Immature natural killer cell (primary cell): ENCODE measurements around the gene SIX5. TPM values are rescaled to one million over a fixed set of nuclear protein-coding genes. Genes with fewer than 3 reads are reported as not detected.

Experiments used
- DNase-seq, 3 donors: peaks; one replicate each; pipeline ENCODE4 v3.0.0; 2022; ENCODE audit warnings: mixed read lengths in 1 of 3
- H3K27ac Mint-ChIP-seq, 6 donors: one replicate each; pipeline ENCODE4 v1.8.0; 2020; ENCODE audit warnings: mixed read lengths in 6 of 6, mild to moderate bottlenecking in 5 of 6, inconsistent platforms in 4 of 6, moderate library complexity in 3 of 6
- H3K27me3 Mint-ChIP-seq, 3 donors: one replicate each; pipeline ENCODE4 v1.8.0; 2020 to 2021; ENCODE audit warnings: low read depth in 3 of 3, mild to moderate bottlenecking in 3 of 3, mixed read lengths in 3 of 3, moderate library complexity in 3 of 3, inconsistent platforms in 1 of 3
- H3K36me3 Mint-ChIP-seq, 3 donors: one replicate each; pipeline ENCODE4 v1.8.0; 2020; ENCODE audit warnings: mixed read lengths in 3 of 3, inconsistent platforms in 2 of 3, mild to moderate bottlenecking in 2 of 3
- H3K4me1 Mint-ChIP-seq, 2 donors: one replicate each; pipeline ENCODE4 v1.8.0; 2020; ENCODE audit warnings: inconsistent platforms in 2 of 2, mild to moderate bottlenecking in 2 of 2, mixed read lengths in 2 of 2, moderate library complexity in 1 of 2
- H3K4me3 Mint-ChIP-seq, 5 donors: one replicate each; pipeline ENCODE4 v1.8.0; 2020; ENCODE audit warnings: mild to moderate bottlenecking in 5 of 5, mixed read lengths in 5 of 5, inconsistent platforms in 3 of 5, moderate library complexity in 3 of 5
- H3K9me3 Mint-ChIP-seq, 6 donors: one replicate each; pipeline ENCODE4 v1.8.0; 2020; ENCODE audit warnings: mild to moderate bottlenecking in 6 of 6, mixed read lengths in 6 of 6, inconsistent platforms in 4 of 6, moderate library complexity in 3 of 6
- polyA plus RNA-seq, 3 donors: library from polyadenylated mRNA; unstranded; fragments of 300-500 nt; fragmentation: Illumina TruSeq; gene quantifications; one replicate each; pipeline ENCODE4 v1.2.3, GENCODE V29; 2021

The SIX5 gene
- polyA plus RNA-seq, 3 donors from 2014 or later, result 0.10 to 0.35 TPM; not detected in 1

DNA sequence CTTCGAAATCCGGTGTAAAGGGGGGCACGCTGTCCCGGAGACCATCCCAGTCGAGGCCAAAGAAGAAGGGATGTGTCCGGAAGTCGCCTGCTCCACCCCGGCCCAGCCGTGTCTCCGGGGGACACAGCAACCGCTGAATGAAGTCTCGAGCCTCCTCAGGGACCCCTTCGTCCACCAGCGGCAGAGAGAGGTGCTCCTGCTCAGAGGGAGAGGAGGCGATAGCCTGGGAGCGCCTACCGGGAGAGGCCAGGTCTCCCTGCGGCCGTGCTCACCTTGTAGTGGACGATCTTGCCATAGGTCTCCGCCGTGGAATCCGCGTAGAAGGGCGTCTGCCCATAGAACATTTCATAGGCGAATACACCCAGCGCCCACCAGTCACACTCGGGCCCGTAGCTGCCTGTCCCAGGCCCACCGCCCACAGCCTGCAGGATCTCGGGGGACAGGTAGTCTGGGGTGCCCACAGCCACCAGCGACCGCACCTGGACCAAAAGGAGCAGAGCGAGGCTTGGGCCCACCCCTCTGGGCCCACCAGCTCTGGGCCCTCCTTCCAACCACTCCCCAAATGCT is 8.4 kb upstream of the SIX5 start:
- no peak for DNase-seq
- Mint-ChIP-seq H3K4me1 (peaks cover 17 to 21% of the 10 kb centered on the region in 2 donors), H3K36me3 (peaks cover 0 to 8% (median 7%) of the 10 kb centered on the region in 3 donors), H3K4me3 (no peak overlapping the region), H3K27ac (no peak overlapping the region), H3K9me3 (no peaks in the 10 kb centered on the region), H3K27me3 (peaks cover 6 to 11% (median 6%) of the 10 kb centered on the region in 3 donors)

DNA sequence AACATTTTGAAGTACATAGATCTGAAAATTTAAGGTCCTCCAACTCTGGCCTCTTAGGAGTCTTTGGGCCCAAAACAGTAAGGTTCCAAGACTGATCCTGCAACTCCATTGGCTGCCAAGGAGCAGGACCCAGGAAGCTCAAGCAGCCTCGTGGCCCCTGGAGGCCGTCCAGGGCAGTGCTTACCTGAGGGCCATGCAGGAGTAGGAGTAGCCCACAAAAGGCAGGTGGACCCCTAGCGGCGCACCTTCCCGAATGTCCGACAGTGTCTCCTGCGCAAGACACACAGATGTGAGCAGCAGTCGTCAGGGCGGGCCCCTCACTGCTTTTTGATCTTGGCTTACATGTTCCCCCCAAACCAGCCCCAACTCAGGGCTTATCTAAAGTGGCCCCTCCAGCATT is 5.7 kb upstream of the SIX5 start:
- no peak for DNase-seq
- H3K4me1 Mint-ChIP-seq, result peaks cover 21 to 25% of the 10 kb centered on the region in 2 donors
- H3K27ac Mint-ChIP-seq, result no peak overlapping the region
- H3K27me3 Mint-ChIP-seq, result peaks cover 11 to 15% (median 12%) of the 10 kb centered on the region in 3 donors
- no peaks in the 10 kb centered on the region for H3K9me3 Mint-ChIP-seq
- no peak overlapping the region for H3K4me3 Mint-ChIP-seq
- peaks cover 0 to 8% (median 7%) of the 10 kb centered on the region in 3 donors for H3K36me3 Mint-ChIP-seq

DNA sequence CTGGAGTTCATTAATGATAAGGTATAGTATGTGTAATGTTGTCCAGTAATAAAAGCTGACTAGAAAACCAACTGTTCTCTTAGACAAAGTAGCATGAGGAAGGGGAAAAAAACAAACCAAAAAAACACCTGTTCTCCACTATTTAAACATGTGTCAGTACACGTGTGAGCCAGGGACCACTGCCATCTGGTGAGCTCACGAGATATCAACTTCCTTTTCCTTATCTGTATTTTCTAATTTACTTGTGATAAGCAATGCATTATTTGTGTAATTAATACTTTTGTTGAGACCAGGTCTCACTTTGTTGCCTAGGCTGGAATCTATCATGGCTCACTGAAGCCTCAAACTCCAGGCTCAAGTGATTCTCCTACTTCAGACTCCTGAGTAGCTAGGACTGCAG is 4.3 kb upstream of the SIX5 start:
- peak overlapping the region in 2 of 6 donors; percentile 45 to 46 for H3K27ac Mint-ChIP-seq

DNA sequence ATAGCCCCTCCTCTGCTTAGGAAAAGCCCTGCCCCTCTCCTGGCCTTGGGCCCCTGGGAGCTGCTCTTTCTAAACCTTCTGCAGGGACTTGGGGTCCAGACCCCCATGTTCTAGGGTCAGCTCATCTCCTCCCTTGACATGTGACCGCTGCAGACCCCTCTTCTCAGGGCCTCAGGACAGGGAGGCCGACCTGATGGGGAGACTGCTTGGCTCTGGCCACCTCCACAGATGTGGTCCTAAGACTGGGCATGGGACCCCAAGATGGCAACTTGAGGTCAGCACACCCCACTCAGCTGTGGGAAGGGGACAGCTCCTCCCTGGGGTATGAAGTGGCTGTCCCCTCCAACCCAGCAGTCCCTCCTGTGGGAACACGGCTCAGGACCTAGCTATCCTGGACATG is 3.9 kb upstream of the SIX5 start:
- Mint-ChIP-seq H3K36me3 (peaks cover 0 to 5% (median 3%) of the 10 kb centered on the region in 3 donors), H3K4me1 (peaks cover 9 to 14% of the 10 kb centered on the region in 2 donors), H3K27me3 (peaks cover 4 to 15% (median 12%) of the 10 kb centered on the region in 3 donors), H3K4me3 (no peak overlapping the region), H3K27ac (peak overlapping the region in 1 of 6 donors; percentile 46), H3K9me3 (no peaks in the 10 kb centered on the region)
- no peak for DNase-seq

More for the DNA sequence above, 4.3 kb upstream of the SIX5 start:
- Mint-ChIP-seq H3K4me3 (no peak overlapping the region), H3K9me3 (no peaks in the 10 kb centered on the region), H3K4me1 (peaks cover 11 to 15% of the 10 kb centered on the region in 2 donors), H3K36me3 (peaks cover 0 to 5% (median 3%) of the 10 kb centered on the region in 3 donors), H3K27me3 (peaks cover 4 to 14% (median 12%) of the 10 kb centered on the region in 3 donors)
- no peak for DNase-seq

DNA sequence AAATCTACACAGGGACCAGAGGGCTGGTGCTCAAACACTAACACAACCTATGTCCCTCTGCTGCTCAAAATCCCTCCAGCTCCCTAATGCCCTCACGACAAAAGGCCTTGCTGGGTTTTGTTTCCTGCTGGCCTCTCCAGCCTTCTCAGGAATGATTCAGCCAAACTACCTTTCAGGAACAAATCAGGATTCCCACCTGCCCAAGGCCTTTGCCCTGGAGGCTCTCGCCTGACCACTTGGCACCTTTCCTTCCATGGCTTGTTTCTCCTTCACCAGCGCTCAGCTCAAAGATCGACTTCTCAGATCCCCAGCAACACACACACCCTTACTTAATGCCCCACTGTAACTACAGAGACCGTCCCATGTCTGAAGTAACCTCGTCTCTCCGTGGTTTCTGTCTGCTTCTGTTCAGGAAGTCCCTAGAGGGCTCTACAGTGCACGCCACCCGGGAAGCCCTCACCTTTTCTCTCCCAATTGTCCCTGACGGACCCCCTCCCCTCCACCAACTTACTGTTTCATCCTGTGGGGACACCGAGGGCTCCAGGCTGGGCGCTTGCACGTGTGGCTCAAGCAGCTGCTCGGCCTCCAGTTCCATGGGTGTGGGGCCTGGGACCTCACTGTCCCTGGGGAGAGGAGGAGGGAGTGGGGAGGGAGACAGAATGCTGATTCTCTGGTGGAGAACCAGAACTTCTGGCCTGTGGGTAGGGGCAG is 3.2 kb upstream of the SIX5 start:
- Mint-ChIP-seq H3K36me3 (peaks cover 0 to 5% (median 3%) of the 10 kb centered on the region in 3 donors), H3K4me1 (peaks cover 9 to 14% of the 10 kb centered on the region in 2 donors), H3K27me3 (peaks cover 4 to 15% (median 12%) of the 10 kb centered on the region in 3 donors), H3K4me3 (peak overlapping the region in 1 of 5 donors; percentile 65), H3K27ac (peak overlapping the region in 2 of 6 donors; percentile 5 to 14), H3K9me3 (no peaks in the 10 kb centered on the region)
- DNase-seq, result no peak

DNA sequence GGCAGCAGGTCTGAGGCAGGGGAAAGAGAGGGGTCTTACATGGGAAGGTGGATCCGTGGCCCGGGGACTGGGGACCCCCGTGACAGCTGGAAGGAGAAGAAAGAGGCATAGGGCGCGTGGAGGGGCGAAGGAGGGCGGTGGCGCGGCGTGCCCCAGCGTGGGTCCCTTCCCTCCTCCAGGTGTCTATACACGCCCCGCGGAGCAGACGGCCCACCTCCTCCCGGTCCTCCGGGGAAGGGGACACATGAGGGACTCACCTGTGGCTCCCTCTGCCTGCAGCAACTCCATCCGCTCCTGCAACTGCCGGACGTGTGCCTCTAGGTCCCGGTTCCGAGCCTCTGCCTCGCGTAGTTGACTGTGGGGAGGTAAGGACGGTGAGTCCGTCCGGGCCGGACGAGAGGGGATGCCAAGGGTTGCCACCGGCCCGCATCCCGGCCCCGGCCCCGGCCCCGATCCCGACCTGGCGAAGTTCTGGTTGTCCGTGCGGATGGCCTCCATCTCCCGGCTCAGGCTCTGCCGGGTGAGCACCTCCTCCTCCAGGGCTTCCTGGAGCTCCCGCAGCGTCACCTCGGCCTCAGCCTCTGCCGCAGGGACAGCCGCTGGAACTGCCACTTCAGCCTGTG is 2.4 kb upstream of the SIX5 start:
- H3K9me3 Mint-ChIP-seq, result no peaks in the 10 kb centered on the region
- no peak for DNase-seq
- no peaks in the 10 kb centered on the region for H3K36me3 Mint-ChIP-seq
- peak overlapping the region; percentile 46 to 86 (median 54) for H3K4me3 Mint-ChIP-seq
- peaks cover 4 to 15% (median 12%) of the 10 kb centered on the region in 3 donors for H3K27me3 Mint-ChIP-seq
- peaks cover 9 to 14% of the 10 kb centered on the region in 2 donors for H3K4me1 Mint-ChIP-seq
- H3K27ac Mint-ChIP-seq, result peak overlapping the region in 1 of 6 donors; percentile 39

DNA sequence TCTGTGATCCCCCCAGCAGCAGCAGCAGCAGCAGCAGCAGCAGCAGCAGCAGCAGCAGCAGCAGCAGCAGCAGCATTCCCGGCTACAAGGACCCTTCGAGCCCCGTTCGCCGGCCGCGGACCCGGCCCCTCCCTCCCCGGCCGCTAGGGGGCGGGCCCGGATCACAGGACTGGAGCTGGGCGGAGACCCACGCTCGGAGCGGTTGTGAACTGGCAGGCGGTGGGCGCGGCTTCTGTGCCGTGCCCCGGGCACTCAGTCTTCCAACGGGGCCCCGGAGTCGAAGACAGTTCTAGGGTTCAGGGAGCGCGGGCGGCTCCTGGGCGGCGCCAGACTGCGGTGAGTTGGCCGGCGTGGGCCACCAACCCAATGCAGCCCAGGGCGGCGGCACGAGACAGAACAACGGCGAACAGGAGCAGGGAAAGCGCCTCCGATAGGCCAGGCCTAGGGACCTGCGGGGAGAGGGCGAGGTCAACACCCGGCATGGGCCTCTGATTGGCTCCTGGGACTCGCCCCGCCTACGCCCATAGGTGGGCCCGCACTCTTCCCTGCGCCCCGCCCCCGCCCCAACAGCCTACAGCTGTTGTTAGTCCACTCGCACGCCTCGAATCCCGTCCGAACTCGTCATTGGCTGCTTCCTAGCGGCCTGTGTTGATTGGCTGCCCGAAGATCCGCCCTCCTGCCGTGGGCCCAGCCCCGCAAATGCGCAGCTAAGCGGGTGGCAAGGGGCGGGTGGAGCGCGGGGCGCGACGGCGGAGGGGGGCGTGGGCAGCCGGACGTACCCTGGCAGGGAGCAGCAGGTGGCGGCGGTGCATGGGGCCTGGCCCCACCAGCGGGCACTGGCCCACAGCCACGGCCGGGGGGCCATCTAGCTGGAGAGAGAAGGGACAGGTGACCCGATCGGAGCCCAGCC is 1.4 kb upstream of the SIX5 start:
- Mint-ChIP-seq H3K27ac (peak overlapping the region; percentile 49 to 92 (median 87)), H3K4me1 (peaks cover 9 to 14% of the 10 kb centered on the region in 2 donors), H3K4me3 (peak overlapping the region; percentile 86 to 91 (median 88)), H3K27me3 (peaks cover 4 to 15% (median 12%) of the 10 kb centered on the region in 3 donors), H3K9me3 (no peaks in the 10 kb centered on the region), H3K36me3 (no peaks in the 10 kb centered on the region)
- DNase-seq, result peak; percentile 87 to 91 (median 91)

DNA sequence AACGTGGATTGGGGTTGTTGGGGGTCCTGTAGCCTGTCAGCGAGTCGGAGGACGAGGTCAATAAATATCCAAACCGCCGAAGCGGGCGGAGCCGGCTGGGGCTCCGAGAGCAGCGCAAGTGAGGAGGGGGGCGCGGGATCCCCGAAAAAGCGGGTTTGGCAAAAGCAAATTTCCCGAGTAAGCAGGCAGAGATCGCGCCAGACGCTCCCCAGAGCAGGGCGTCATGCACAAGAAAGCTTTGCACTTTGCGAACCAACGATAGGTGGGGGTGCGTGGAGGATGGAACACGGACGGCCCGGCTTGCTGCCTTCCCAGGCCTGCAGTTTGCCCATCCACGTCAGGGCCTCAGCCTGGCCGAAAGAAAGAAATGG is 754 bp upstream of the SIX5 start:
- no peaks in the 10 kb centered on the region for H3K36me3 Mint-ChIP-seq
- H3K4me1 Mint-ChIP-seq, result peaks cover 9 to 14% of the 10 kb centered on the region in 2 donors
- H3K27ac Mint-ChIP-seq, result peak overlapping the region; percentile 86 to 92 (median 88)
- H3K27me3 Mint-ChIP-seq, result peaks cover 4 to 15% (median 12%) of the 10 kb centered on the region in 3 donors
- H3K9me3 Mint-ChIP-seq, result no peaks in the 10 kb centered on the region
- peak; percentile 62 to 80 (median 76) for DNase-seq
- peak overlapping the region; percentile 86 to 91 (median 88) for H3K4me3 Mint-ChIP-seq

DNA sequence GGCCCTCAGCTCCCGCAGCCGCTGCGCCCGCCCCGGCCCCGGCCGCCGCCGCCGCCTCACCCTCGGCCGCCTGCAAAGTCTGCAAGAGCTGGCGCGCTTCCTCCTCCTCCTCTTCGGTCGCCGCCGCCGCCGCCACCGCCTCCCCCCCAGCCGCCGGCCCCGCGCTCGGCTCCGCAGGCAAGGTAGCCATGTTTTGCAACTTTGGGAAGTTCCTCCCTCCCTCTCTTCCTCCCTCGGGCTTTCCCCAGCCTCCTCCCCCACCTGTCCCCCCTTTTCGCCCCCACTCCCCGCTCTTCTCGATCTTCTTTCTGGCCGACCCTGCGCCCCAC is 433 bp downstream of the SIX5 start:
- Mint-ChIP-seq H3K27ac (peak overlapping the region in 1 of 6 donors; percentile 86), H3K4me1 (peaks cover 9 to 14% of the 10 kb centered on the region in 2 donors), H3K36me3 (no peaks in the 10 kb centered on the region), H3K4me3 (peak overlapping the region; percentile 86 to 91 (median 88)), H3K9me3 (no peaks in the 10 kb centered on the region), H3K27me3 (peaks cover 5 to 15% (median 12%) of the 10 kb centered on the region in 3 donors)
- DNase-seq, result peak; percentile 34 to 49 (median 43)

DNA sequence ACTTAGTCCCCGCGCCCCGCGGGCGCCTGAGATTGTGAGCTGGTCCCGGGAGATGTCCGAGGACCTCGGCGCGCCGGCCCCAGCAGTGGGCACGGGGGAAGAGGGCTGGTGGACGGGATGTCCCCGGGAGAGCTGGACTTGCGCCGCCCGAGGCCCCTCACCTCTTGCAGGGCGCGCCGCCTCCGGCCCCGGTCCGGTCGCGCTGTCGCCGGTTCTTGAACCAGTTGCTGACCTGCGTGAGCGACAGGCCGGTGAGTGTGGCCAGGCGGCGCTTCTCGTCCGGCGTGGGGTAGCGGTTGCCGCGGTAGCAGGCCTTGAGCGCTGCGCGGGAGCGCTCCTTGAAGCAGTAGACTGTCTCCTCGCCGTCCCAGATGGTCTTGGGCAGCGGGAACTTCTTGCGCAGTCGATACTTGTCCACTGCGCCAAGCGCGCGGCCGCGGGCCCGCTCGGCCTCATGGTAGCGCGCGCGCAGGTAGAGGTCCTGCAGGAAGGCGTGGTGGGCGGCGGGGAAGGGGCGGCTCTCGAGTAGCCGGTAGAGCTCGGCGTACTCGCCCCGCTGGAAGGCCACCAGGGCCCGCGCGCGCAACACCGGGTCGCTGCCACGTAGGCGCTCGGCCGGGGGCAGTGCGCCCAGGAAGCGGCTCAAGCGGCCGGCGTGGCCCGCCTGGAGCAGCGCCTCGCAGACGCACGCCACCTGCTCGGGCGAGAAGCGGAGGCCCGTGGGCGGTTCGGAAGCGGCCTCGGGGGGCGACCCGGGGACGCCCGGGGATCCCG is 984 bp downstream of the SIX5 start:
- no peak overlapping the region for H3K27ac Mint-ChIP-seq
- H3K4me3 Mint-ChIP-seq, result peak overlapping the region; percentile 61 to 74 (median 69)
- no peaks in the 10 kb centered on the region for H3K36me3 Mint-ChIP-seq
- H3K27me3 Mint-ChIP-seq, result peaks cover 6 to 15% (median 12%) of the 10 kb centered on the region in 3 donors
- H3K9me3 Mint-ChIP-seq, result no peaks in the 10 kb centered on the region
- DNase-seq, result peak in 2 of 3 donors; percentile 9 to 17
- H3K4me1 Mint-ChIP-seq, result peaks cover 9 to 14% of the 10 kb centered on the region in 2 donors

DNA sequence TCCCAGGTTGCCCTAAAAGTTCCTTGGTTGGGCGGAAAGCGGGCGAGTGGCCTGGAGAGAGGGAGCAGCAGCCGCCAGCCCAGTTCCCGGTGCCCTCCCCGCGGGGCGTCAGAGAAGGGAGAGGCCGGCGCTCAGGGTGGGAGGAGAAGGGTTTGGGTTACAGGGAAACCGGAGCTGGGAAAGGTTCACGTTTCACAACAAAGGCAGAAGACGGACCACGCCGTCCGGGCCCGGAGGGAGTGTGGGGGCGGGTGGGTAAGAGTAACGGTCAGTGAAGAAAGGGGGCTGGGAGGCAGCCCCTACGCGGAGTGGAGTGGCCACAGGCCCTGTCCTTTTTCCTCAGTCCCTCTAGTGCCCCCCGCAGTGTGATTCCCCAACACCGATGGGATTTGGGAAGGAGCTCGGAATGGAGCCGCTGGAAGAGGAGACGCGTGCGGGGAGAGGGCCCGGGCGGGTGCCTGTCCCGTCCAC is 1.6 kb downstream of the SIX5 start:
- no peaks in the 10 kb centered on the region for H3K9me3 Mint-ChIP-seq
- no peak overlapping the region for H3K27ac Mint-ChIP-seq
- peak overlapping the region in 4 of 5 donors; percentile 21 to 53 (median 38) for H3K4me3 Mint-ChIP-seq

DNA sequence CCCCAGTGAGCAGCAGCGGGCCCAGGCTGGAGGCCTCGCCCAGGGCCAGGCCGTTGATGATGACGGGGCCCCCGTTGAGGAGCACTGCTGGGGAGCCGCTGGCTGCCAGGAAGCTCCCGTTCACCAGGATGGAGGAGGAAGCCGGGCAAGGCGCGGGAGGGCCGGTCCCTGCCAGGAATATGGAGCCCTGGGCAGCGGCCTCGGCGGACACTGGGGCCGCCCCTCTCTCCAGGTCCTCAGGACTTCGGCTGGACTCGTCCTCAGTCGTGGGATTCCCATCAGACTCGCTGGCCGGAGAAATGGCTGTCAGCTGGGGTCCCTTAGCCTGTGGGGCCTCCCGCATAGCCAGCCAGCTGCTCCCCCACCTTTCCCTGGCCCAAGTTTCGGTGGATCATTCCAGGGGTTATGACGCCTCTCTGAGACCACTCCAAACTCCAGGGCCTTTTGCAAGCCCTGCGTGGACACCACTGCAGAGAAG is 2.1 kb downstream of the SIX5 start:
- Mint-ChIP-seq H3K4me3 (peak overlapping the region in 3 of 5 donors; percentile 36 to 53 (median 41)), H3K27me3 (peaks cover 4 to 15% (median 10%) of the 10 kb centered on the region in 3 donors), H3K4me1 (peaks cover 5 to 14% of the 10 kb centered on the region in 2 donors), H3K9me3 (no peaks in the 10 kb centered on the region), H3K36me3 (no peaks in the 10 kb centered on the region), H3K27ac (no peak overlapping the region)
- DNase-seq, result no peak

More for the DNA sequence above, 1.6 kb downstream of the SIX5 start:
- Mint-ChIP-seq H3K27me3 (peaks cover 6 to 15% (median 12%) of the 10 kb centered on the region in 3 donors), H3K4me1 (peaks cover 9 to 14% of the 10 kb centered on the region in 2 donors), H3K36me3 (no peaks in the 10 kb centered on the region)
- DNase-seq, result no peak
